ENCODE measurements around the gene PGA4.

DNA sequence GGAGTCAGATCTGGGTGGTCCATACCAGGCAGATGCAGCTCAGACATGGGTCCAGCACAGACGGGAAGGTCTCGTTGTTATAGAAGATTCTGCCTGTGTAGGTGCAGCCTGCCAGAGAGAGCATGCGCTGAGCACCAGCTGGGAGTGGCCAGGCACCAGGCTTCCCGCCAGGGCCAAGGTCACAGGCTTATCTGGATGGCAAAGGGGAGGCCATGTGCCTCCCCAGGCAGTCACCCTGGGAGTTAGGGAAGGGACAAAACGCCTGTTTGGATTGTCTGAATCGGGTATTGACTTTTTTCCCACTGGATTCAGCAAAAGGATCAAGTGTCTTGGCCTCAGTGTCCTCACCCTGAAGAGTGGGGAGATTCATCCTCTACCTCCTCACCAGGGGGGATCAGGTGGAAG, 45.3 kb downstream of the PGA4 start:
- TF ChIP-seq EZH2phosphoT487 (IDR thresholded peaks at IDR 0.05; ENCODE audit: unreplicated experiment) (no peak), ZNF114 (CRISPR knock-in tag; IDR thresholded peaks at IDR 0.05) (no peak), CTCF (conservative IDR thresholded peaks at IDR 0.05; ENCODE audit: low read depth in 2 of 2) (no peak), EZH2 (IDR thresholded peaks at IDR 0.05; ENCODE audit: low read depth, unreplicated experiment) (no peak), POLR2AphosphoS5 (IDR thresholded peaks at IDR 0.05; ENCODE audit: low read depth) (no peak), CREB1 (CRISPR knock-in tag; IDR thresholded peaks at IDR 0.05; ENCODE audit: low read depth) (no peak), REST (IDR thresholded peaks at IDR 0.05; ENCODE audit: unreplicated experiment) (no peak), STAT1 (IDR thresholded peaks at IDR 0.05; ENCODE audit: unreplicated experiment) (no peak), JUNB (IDR thresholded peaks at IDR 0.05; ENCODE audit: unreplicated experiment) (no peak)

All from GM23338 (cell line).